ENCODE data around the gene BCL7A. TPM values are rescaled to one million over a fixed set of nuclear protein-coding genes. Genes with fewer than 3 reads are reported as not detected.

The BCL7A gene
- 8.5 to 11.4 TPM (median 10.3 TPM) in 5 replicates for total RNA-seq (2022; extraction: Qiagen RNA extraction)

DNA sequence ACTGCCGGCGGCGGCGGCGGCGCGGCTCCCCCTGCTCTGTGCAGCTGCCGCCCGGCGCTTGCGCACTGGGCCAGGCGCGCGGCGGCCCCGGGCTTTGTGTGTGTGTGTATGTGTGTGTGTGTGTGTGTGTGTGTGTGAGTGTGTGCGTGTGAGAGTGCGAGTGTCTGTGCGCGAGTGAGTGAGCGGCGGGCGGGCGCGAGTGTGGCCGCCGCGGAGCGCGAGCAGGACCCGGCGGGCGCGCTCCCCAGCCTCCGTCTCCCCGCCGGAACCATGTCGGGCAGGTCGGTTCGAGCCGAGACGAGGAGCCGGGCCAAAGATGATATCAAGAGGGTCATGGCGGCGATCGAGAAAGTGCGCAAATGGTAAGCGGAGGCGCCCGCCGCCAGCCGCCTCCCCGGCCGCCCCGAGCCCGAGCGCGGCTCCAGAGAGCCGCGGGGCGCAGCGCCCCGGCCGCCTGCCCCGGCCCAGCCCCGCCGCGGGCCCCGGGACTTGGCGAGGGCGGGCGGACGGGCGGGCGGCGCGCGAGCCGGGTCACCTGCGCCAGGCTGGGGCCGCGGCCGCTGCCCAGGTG is at the start of gene BCL7A:
TSS of gene BCL7A (plus strand) at position 63 of the 571 bp plus-strand sequence. CDS start at position 271, 208 bp downstream.

DNA sequence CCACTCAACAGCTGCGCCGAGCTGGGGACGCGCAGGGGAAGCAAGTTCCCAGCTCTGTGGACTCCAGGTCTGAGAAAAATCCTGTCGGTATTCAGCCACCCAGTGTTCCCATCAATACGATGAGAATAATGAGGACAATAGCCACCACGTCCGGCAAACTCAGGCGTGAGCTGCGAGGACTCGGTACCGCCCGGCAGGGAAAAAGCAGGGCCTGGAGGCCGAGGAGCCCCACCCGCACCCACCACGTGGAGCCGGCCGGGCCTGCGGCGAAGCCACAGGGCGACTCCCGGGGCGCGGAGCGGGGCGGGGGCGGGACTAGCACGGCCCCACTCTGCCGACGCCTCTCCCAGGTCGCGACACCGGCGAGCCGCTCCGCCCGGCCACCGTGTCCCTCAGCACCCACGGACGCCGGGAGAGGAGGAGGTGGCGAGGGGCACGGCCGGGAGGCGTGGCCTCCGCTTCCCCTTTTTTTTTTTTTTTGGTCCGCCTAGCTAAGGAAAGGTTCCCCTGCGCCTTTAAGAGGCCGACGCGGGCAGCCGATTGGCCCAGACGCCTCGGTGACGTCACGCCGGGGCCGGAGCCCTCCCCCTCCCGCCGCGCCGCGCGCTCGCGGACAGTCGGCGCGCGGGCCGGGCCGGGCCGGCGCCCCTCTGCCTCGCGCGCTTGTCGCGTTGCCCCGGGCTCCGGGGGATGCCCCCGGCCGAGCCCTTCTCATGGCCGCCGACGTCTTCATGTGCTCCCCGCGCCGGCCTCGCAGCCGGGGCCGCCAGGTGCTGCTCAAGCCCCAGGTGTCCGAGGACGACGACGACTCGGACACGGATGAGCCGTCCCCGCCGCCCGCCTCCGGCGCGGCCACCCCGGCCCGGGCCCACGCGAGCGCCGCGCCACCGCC is 56.7 kb downstream of the BCL7A start, which contains the start of gene MLXIP:
TSS of gene MLXIP (plus strand) at position 616 of the 892 bp plus-strand sequence. CDS start at position 714, 98 bp downstream.

Other genes with a start within 250 kb of the BCL7A start
- 62.8 to 84.5 TPM (median 81.9 TPM) in 5 replicates for gene RHOF, start 228.2 kb upstream of the BCL7A start, total RNA-seq (2022; extraction: Qiagen RNA extraction)
- gene SETD1B, start 217.9 kb upstream of the BCL7A start, total RNA-seq (2022; extraction: Qiagen RNA extraction) = 7.2 to 16.5 TPM (median 14.5 TPM) in 5 replicates
- 1.4 to 2.7 TPM (median 2.2 TPM) in 5 replicates for gene HPD, start 163.0 kb upstream of the BCL7A start, total RNA-seq (2022; extraction: Qiagen RNA extraction)
- gene PSMD9, start 133.1 kb upstream of the BCL7A start, total RNA-seq (2022; extraction: Qiagen RNA extraction) = 102 to 166 TPM (median 119 TPM) in 5 replicates
- gene CFAP251, start 103.3 kb upstream of the BCL7A start, total RNA-seq (2022; extraction: Qiagen RNA extraction) = 1.1 to 1.5 TPM (median 1.3 TPM) in 5 replicates
- gene MLXIP, start 56.9 kb downstream of the BCL7A start, total RNA-seq (2022; extraction: Qiagen RNA extraction) = 24.6 to 56.2 TPM (median 50.9 TPM) in 5 replicates
- gene IL31, start 152.3 kb downstream of the BCL7A start, total RNA-seq (2022; extraction: Qiagen RNA extraction) = not detected in 5 replicates
- 0.09 to 0.24 TPM (median 0.21 TPM) in 5 replicates for gene LRRC43, start 161.2 kb downstream of the BCL7A start, total RNA-seq (2022; extraction: Qiagen RNA extraction)
- 0.39 to 0.80 TPM (median 0.64 TPM) in 5 replicates for gene B3GNT4, start 181.8 kb downstream of the BCL7A start, total RNA-seq (2022; extraction: Qiagen RNA extraction)
- 68.5 to 74.2 TPM (median 71.5 TPM) in 5 replicates for gene DIABLO, start 204.2 kb downstream of the BCL7A start, total RNA-seq (2022; extraction: Qiagen RNA extraction)
- 18.3 to 19.0 TPM (median 18.4 TPM) in 5 replicates for gene VPS33A, start 244.6 kb downstream of the BCL7A start, total RNA-seq (2022; extraction: Qiagen RNA extraction)

All from A549 treated with dexamethasone at 1 μM for 4 hours (cell line).